ENCODE results near the gene SH2D3C. TPM values are rescaled to one million over a fixed set of nuclear protein-coding genes. Genes with fewer than 3 reads are reported as not detected.

The SH2D3C gene
- total and polyA plus RNA-seq, 9 donors, result 12.4 to 22.5 (median 19.8) TPM

DNA sequence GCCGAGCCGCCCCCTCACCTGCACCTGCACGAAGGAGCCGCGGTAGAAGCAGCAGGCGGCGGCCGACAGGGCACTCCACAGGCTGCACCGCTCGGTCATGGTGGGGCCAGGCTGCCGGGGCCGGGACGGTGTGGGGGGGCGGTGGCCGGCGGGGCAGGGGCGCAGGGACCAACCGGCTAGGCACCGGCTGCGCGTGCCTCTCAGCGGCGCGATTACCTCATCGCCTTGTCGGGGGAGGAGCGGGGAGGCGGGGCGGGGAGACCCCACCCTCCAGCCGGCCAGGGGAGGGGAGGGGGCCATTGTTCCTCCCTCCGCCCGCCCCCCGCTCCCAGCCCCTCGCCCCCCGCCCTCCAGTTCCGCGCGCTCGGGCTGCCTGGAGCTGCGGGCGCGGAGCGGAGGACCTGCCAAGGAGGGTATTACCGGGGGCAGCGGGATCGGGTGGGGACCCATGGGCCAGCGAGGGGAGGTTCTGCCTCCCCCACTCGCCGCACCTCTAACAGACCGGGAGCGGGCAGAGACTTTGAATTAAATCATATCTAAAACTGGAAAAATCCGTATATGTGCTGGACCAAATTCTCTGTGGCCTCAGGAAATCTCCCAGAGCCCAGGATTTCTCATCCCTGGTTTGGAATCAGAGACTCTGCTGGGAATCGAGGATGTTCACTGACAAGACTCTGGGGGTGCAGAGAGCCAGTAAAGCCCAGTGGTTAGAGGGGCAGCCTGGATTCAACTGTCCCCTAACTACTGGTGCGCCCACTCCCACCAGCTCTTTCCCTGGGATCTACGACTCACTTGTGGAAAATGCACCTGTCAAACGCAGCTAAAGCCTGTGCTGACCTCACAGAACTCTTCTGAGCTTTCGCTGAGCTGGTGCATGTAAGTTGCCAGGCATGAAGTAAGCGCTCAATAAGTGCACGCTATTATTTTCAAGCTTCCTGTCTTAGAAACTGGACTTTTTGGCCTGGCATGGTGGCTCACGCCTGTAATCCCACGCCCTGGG lies 23.1 kb downstream of the SH2D3C start:
- WGBS (ENCODE audit: insufficient coverage), result 12% methylated on average over 46 of the region's 61 CpGs
- DNase-seq, result no peak
- Histone ChIP-seq H3K4me1 (ENCODE audit: control insufficient read depth, insufficient read depth, low read length) (peaks cover 16% of the 10 kb centered on the region), H3K9me3 (replicated peaks; ENCODE audit: control insufficient read depth, low read depth, low read length) (no peaks in the 10 kb centered on the region), H3K36me3 (ENCODE audit: control insufficient read depth, insufficient read depth, low read length) (peaks cover 18% of the 10 kb centered on the region), H3K27ac (ENCODE audit: low read length) (no peak overlapping the region), H3K4me3 (ENCODE audit: low read length) (no peak overlapping the region), H3K27me3 (ENCODE audit: control insufficient read depth, insufficient read depth, low read length) (peaks cover 33% of the 10 kb centered on the region)

DNA sequence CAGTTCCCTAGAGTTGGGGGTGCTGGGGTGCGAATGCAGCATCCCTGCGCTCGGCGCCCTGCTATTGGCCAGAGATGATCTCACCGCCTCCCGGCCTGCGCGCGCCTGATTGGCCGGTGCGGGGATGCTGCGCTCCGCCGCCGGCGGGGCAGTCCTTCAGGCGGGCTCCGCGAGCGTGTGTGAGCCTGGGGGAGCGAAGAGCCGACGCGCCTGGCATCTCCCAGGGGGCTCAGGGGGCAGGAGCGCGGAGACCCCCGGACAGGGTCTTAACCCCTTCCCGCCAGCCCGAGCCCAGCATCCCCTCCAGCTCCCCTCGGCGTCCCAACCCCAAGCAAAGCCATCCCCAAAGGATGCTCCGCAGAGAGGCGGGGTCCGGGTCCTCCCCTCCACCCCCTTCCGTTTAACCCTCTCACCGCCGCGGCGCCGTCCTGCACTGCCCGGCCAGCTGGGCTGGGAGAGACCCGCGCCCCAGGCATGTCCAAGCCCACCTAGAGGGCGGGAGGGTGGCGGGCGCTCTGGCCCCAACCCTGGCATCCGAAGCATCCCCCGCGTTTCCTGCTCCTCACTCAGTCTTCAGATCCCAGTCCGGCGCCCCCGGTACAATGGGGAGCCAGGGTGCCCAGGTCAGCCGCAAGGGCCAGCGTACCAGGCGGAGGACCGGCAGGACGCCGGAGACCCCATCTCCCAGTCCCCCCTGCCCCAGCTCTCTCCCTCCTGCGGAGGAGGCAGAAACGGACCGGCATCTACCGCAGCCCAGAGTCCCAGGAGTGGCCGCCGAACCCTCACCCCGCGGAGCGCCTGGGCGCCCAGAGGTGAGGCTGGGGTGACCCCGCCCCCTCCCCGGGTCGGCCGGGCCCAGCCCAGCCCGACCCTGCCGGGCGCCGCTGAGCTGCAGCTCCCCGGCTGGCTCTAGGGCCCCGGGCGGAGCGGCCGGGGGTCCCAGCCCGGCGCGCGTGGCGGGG lies 24.1 kb downstream of the SH2D3C start:
- Histone ChIP-seq H3K4me3 (ENCODE audit: low read length) (peak overlapping the region; percentile 10), H3K9me3 (replicated peaks; ENCODE audit: control insufficient read depth, low read depth, low read length) (no peaks in the 10 kb centered on the region), H3K4me1 (ENCODE audit: control insufficient read depth, insufficient read depth, low read length) (peaks cover 16% of the 10 kb centered on the region), H3K27ac (ENCODE audit: low read length) (no peak overlapping the region), H3K27me3 (ENCODE audit: control insufficient read depth, insufficient read depth, low read length) (peaks cover 33% of the 10 kb centered on the region), H3K36me3 (ENCODE audit: control insufficient read depth, insufficient read depth, low read length) (peaks cover 18% of the 10 kb centered on the region)
- WGBS (ENCODE audit: insufficient coverage), result 10% methylated on average over 77 of the region's 86 CpGs
- DNase-seq, result no peak

DNA sequence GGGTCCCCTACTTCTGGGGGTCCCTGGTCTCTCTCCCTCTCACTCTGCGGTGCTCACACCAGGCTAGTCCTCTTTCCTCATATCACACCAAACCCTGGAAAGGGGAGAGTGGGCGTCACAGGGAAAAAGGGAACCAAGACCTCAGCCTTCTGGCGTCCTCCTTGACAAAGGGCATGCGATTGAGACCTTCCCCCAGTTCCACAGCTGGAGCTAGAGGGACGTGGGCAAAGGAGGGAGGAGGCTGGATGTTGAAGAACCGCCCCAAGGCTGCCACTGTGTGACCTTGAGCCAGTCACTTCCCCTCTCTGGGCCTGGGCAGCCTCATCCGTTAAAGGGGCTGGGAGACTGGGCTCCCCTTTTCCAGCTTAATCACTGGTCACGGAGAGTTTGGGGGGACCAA lies 24.8 kb downstream of the SH2D3C start:
- DNase-seq, result no peak
- H3K36me3 ChIP-seq (ENCODE audit: control insufficient read depth, insufficient read depth, low read length), result peaks cover 22% of the 10 kb centered on the region
- H3K27ac ChIP-seq (ENCODE audit: low read length), result peak overlapping the region; percentile 3
- H3K4me3 ChIP-seq (ENCODE audit: low read length), result no peak overlapping the region
- no peaks in the 10 kb centered on the region for H3K9me3 ChIP-seq (replicated peaks; ENCODE audit: control insufficient read depth, low read depth, low read length)
- peaks cover 33% of the 10 kb centered on the region for H3K27me3 ChIP-seq (ENCODE audit: control insufficient read depth, insufficient read depth, low read length)
- WGBS (ENCODE audit: insufficient coverage), result 100% methylated on average over 1 of the region's 8 CpGs
- peaks cover 16% of the 10 kb centered on the region for H3K4me1 ChIP-seq (ENCODE audit: control insufficient read depth, insufficient read depth, low read length)

DNA sequence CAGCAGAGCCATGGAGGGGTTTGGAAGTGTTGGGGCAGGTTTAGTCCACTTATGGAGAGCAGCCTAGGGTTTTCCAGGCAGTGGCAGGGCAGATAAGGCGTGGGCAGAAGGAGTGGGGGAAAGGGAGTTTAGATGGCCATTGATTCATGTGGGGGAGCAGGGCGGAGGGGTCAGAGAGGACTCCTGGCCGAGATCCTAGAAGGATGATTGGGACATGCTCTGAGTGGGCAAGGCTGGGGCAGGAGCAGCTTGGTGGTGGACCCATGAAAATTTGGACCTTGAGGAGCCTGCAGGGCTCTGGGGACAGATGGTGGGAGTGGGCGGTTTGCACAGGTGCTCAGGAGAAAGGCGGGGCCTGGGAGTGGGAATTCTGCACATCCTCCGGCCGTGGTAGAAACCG lies 25.3 kb downstream of the SH2D3C start:
- H3K9me3 ChIP-seq (replicated peaks; ENCODE audit: control insufficient read depth, low read depth, low read length), result no peaks in the 10 kb centered on the region
- WGBS (ENCODE audit: insufficient coverage), result 78% methylated on average over 7 of the region's 8 CpGs
- peaks cover 24% of the 10 kb centered on the region for H3K36me3 ChIP-seq (ENCODE audit: control insufficient read depth, insufficient read depth, low read length)
- no peak overlapping the region for H3K27ac ChIP-seq (ENCODE audit: low read length)
- peaks cover 33% of the 10 kb centered on the region for H3K27me3 ChIP-seq (ENCODE audit: control insufficient read depth, insufficient read depth, low read length)
- H3K4me3 ChIP-seq (ENCODE audit: low read length), result no peak overlapping the region
- peaks cover 16% of the 10 kb centered on the region for H3K4me1 ChIP-seq (ENCODE audit: control insufficient read depth, insufficient read depth, low read length)
- DNase-seq, result no peak

DNA sequence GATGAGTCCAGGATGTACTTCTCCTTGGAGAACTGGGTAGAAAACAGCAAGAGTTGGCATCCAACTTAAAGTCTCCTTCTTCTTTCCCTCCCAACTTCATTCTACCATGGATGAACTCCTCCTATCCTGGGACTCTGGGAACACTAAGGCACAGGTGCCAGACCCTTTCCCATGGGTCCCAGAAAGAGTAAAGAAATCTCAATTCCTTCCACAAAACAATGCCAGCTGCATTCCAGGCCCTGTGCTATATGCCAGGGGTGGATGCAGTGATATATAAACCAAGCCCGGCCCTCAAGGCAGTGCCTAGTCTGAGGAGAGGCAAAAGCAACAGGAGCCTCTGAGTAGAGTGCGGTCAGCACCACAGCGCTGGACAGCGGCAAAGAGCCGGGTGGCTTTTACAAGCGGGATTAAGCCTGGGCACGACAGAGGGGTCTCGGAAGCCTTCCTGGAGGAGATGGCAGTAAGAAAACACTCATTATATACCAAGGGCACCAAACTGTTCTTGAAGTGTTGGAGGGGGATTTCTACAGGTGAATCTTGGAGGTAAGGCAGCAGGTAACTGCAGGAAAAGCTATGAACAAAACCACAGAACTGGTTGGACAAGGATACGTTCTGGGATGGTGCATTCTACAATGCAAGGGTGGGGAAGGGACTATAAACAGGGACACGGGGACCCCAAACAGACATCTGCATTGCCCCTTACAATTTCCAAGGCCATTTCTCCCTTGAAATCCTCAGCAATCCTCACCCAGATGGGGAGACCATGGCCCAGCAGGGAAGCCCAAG lies 27.0 kb downstream of the SH2D3C start:
- DNase-seq, result no peak
- no peak overlapping the region for H3K27ac ChIP-seq (ENCODE audit: low read length)
- no peaks in the 10 kb centered on the region for H3K9me3 ChIP-seq (replicated peaks; ENCODE audit: control insufficient read depth, low read depth, low read length)
- peaks cover 16% of the 10 kb centered on the region for H3K4me1 ChIP-seq (ENCODE audit: control insufficient read depth, insufficient read depth, low read length)
- H3K4me3 ChIP-seq (ENCODE audit: low read length), result no peak overlapping the region
- WGBS (ENCODE audit: insufficient coverage), result 27% methylated on average over 3 of the region's 10 CpGs
- peaks cover 32% of the 10 kb centered on the region for H3K36me3 ChIP-seq (ENCODE audit: control insufficient read depth, insufficient read depth, low read length)
- peaks cover 33% of the 10 kb centered on the region for H3K27me3 ChIP-seq (ENCODE audit: control insufficient read depth, insufficient read depth, low read length)

DNA sequence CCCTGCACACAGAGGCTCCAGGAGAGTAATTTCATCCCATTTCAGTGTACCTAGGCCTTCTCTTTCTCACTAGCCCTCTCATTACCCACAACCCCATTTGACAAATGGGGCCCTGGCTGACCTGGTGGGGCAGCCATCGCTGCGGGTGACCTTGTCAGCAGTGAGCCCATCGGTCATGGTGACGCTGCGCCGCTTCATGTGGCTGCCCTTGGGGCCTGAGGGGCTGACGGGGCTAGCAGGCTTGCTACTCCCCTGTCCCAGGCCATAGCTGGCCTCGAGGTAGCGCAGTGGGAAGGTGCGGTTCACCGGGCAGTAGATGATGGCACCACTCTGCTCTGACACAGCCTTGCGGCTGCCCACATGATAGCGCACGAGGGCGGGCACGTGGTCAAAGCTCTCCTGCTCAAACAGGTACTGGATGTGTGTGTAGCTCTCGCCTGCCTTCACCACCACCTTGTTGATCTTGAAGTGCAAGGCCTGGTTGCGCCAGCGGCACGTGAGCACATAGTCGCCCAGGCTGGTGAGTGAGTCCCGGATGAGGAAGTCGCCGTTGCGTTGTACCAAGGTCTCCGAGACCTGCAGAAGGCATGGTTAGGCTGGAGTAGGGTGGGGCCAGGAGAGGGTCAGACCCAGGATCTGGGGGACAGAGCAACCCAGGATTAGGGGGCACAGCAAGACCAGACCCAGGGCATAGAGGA lies 29.2 kb downstream of the SH2D3C start:
- no peak overlapping the region for H3K4me3 ChIP-seq (ENCODE audit: low read length)

DNA sequence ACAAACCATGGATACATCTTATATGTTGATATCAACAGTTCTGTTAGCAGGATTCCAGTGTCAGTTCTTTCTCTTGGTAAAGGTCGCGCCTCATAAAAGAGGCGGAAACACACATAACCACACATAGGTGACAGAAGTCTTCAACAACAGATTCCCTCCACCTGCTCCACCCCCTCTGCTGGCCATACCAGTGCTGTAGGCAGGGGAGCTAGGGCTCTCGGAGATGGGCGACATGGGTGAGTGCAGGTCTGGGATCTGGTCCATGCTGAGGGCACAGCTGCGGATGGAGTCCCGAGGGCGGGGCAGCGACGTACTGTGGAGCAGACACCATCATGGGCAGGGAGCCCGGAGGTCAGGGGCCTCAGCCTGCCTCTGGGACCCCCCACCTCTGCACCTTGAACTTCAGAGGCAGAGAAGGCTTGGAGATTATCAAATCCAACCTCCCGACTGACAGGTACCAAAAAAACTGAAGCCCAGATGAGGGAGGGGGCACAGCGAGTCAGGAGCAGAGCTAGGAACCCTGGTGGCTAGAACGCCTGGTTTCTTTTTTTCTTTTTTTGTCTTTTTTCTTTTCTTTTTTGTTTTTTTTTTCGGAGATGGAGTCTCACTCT lies 31.4 kb downstream of the SH2D3C start:
- 60% methylated on average over 10 of the region's 15 CpGs for WGBS (ENCODE audit: insufficient coverage)
- H3K9me3 ChIP-seq (replicated peaks; ENCODE audit: control insufficient read depth, low read depth, low read length), result no peaks in the 10 kb centered on the region
- H3K36me3 ChIP-seq (ENCODE audit: control insufficient read depth, insufficient read depth, low read length), result peaks cover 41% of the 10 kb centered on the region
- H3K27me3 ChIP-seq (ENCODE audit: control insufficient read depth, insufficient read depth, low read length), result peaks cover 4% of the 10 kb centered on the region
- no peak for DNase-seq
- no peak overlapping the region for H3K4me3 ChIP-seq (ENCODE audit: low read length)
- H3K4me1 ChIP-seq (ENCODE audit: control insufficient read depth, insufficient read depth, low read length), result peaks cover 6% of the 10 kb centered on the region
- H3K27ac ChIP-seq (ENCODE audit: low read length), result no peak overlapping the region

More for the DNA sequence above, 29.2 kb downstream of the SH2D3C start:
- peaks cover 42% of the 10 kb centered on the region for H3K36me3 ChIP-seq (ENCODE audit: control insufficient read depth, insufficient read depth, low read length)
- H3K9me3 ChIP-seq (replicated peaks; ENCODE audit: control insufficient read depth, low read depth, low read length), result no peaks in the 10 kb centered on the region
- H3K27ac ChIP-seq (ENCODE audit: low read length), result no peak overlapping the region
- no peak for DNase-seq
- peaks cover 4% of the 10 kb centered on the region for H3K4me1 ChIP-seq (ENCODE audit: control insufficient read depth, insufficient read depth, low read length)
- peaks cover 18% of the 10 kb centered on the region for H3K27me3 ChIP-seq (ENCODE audit: control insufficient read depth, insufficient read depth, low read length)
- 90% methylated on average over 26 of the region's 26 CpGs for WGBS (ENCODE audit: insufficient coverage)

DNA sequence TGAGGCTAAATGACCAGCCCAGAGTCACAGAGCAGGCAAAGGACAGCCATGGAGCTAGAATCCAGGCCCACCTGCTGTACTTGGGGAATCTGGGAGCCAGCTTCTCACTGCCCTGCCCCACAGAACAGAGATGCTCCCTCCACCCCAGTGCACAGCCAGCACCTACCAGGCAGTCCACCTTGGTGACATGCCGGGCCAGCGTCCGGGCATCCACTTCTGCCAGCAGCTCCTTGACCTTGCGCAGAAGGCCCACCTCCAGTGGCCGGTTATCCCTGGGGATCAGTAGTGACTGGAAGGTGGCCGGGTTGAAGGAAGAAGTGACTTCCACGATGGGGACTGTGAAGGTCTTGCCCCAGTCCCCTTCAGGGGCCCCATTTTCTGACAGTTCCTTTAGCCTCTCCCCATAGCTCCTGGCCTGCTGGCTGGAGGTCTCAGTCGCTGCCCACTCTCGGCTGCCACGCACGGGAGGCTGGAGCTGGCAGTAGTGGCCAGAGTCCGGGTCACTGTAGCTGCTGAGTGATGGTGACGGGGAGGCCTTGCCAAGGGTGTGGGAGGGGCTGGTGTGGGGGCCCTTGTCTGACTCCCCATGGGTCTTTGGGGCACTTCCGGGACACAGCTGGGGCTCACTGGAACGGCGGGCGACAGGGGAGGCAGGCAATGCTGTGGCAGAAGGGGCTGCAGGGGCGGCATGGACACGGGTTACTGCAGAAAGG lies 33.9 kb downstream of the SH2D3C start:
- Histone ChIP-seq H3K27me3 (ENCODE audit: control insufficient read depth, insufficient read depth, low read length) (no peaks in the 10 kb centered on the region), H3K36me3 (ENCODE audit: control insufficient read depth, insufficient read depth, low read length) (peaks cover 43% of the 10 kb centered on the region), H3K9me3 (replicated peaks; ENCODE audit: control insufficient read depth, low read depth, low read length) (no peaks in the 10 kb centered on the region), H3K27ac (ENCODE audit: low read length) (no peak overlapping the region), H3K4me1 (ENCODE audit: control insufficient read depth, insufficient read depth, low read length) (peaks cover 6% of the 10 kb centered on the region), H3K4me3 (ENCODE audit: low read length) (no peak overlapping the region)
- WGBS (ENCODE audit: insufficient coverage), result 92% methylated on average over 13 of the region's 19 CpGs
- no peak for DNase-seq
